IMR-90 (cell line): Measurements from ENCODE around the gene EYS. TPM values are rescaled to one million over a fixed set of nuclear protein-coding genes. Genes with fewer than 3 reads are reported as not detected.

Experiments
- ATAC-seq: fragments of 200-7000 bp; cut with Tn5 transposase; 2 replicates; pipeline ENCODE4 v1.9.1; 2020; ENCODE audit warnings: low read depth, mild to moderate bottlenecking, moderate library complexity
- BruUV-seq: library from RNA; stranded (reverse); fragments of 400-500 nt; replicated peaks from 2 replicates; lab custom pipeline; 2021; lab: Mats Ljungman, UMichigan
- CTCF ChIA-PET: fragments of 300-600 bp; formaldehyde crosslinking; extraction: SDS; loops from one replicate; lab custom pipeline; 2021; ENCODE audit warnings: antibody characterized with exemption; lab: Yijun Ruan, JAX
- POLR2A ChIA-PET: fragments of 300-600 bp; sonication (Branson Sonifier 250); formaldehyde crosslinking; loops from one replicate; lab custom pipeline; 2022; ENCODE audit warnings: antibody characterized with exemption; ENCODE audit not compliant: unreplicated experiment; lab: Charles Lee
- DNase-seq: peaks from one replicate; pipeline ENCODE4 v3.0.0; 2013
- H2AFZ ChIP-seq: replicated peaks from 2 replicates; pipeline ENCODE3; 2013; ENCODE audit warnings: low read length, mild to moderate bottlenecking; ENCODE audit not compliant: poor library complexity
- H2AK5ac ChIP-seq: 2 replicates; pipeline ENCODE4 v1.6.1; 2013; ENCODE audit warnings: low read depth, low read length, inconsistent platforms
- H2AK9ac ChIP-seq: replicated peaks from 2 replicates; pipeline ENCODE3; 2013; ENCODE audit warnings: mild to moderate bottlenecking, low read depth, low read length, moderate library complexity; ENCODE audit not compliant: poor library complexity
- H2BK120ac ChIP-seq: 2 replicates; pipeline ENCODE4 v1.6.1; 2013; ENCODE audit warnings: low read depth, low read length, inconsistent platforms
- H2BK15ac ChIP-seq: 3 replicates; pipeline ENCODE4 v1.6.1; 2013; ENCODE audit warnings: low read depth, low read length, inconsistent platforms
- H2BK20ac ChIP-seq: 2 replicates; pipeline ENCODE4 v1.6.1; 2013; ENCODE audit warnings: low read depth, mild to moderate bottlenecking, inconsistent platforms, low read length, moderate library complexity
- H2BK5ac ChIP-seq: 2 replicates; pipeline ENCODE4 v1.6.1; 2013; ENCODE audit warnings: mild to moderate bottlenecking, low read depth, low read length, inconsistent platforms; ENCODE audit not compliant: poor library complexity, severe bottlenecking
- H3K14ac ChIP-seq: replicated peaks from 2 replicates; pipeline ENCODE4 v1.6.1; 2013; ENCODE audit warnings: low read depth, low read length, inconsistent platforms
- H3K18ac ChIP-seq: 2 replicates; pipeline ENCODE4 v1.6.1; 2013; ENCODE audit warnings: low read depth, low read length, control low read depth
- H3K23ac ChIP-seq: 2 replicates; pipeline ENCODE4 v1.6.1; 2013; ENCODE audit warnings: low read depth, low read length, inconsistent platforms
- H3K27ac ChIP-seq: 2 replicates; pipeline ENCODE4 v1.5.1; 2013; ENCODE audit warnings: mild to moderate bottlenecking, control low read depth, low read length; ENCODE audit not compliant: insufficient read depth
- H3K27me3 ChIP-seq: 2 replicates; pipeline ENCODE4 v1.6.1; 2013; ENCODE audit warnings: low read length; ENCODE audit not compliant: control insufficient read depth, insufficient read depth
- H3K36me3 ChIP-seq: 2 replicates; pipeline ENCODE4 v1.6.1; 2013; ENCODE audit warnings: low read length, mixed read lengths; ENCODE audit not compliant: control insufficient read depth, insufficient read depth
- H3K4ac ChIP-seq: 2 replicates; pipeline ENCODE4 v1.6.1; 2013; ENCODE audit warnings: low read depth, low read length, inconsistent platforms
- H3K4me1 ChIP-seq: 2 replicates; pipeline ENCODE4 v1.6.1; 2013; ENCODE audit warnings: low read length, mixed read lengths; ENCODE audit not compliant: control insufficient read depth, insufficient read depth
- H3K4me2 ChIP-seq: 2 replicates; pipeline ENCODE4 v1.6.1; 2013; ENCODE audit warnings: low read depth, mild to moderate bottlenecking, control low read depth, low read length, moderate library complexity
- H3K4me3 ChIP-seq: 2 replicates; pipeline ENCODE4 v1.5.1; 2013; ENCODE audit warnings: low read depth, mild to moderate bottlenecking, control low read depth, low read length, moderate library complexity; ENCODE audit not compliant: insufficient read depth
- H3K56ac ChIP-seq: 2 replicates; pipeline ENCODE4 v1.6.1; 2013; ENCODE audit warnings: low read length, inconsistent platforms; ENCODE audit not compliant: insufficient read depth; ENCODE audit errors: extremely low read depth
- H3K79me1 ChIP-seq, 2 experiments: 2 replicates each; pipeline ENCODE4 v1.6.1; 2013; ENCODE audit warnings: low read length in 2 of 2, inconsistent platforms in 1 of 2, low read depth in 1 of 2
- H3K9ac ChIP-seq: 2 replicates; pipeline ENCODE4 v1.6.1; 2013; ENCODE audit warnings: low read depth, low read length, control low read depth
- H3K9me1 ChIP-seq: 2 replicates; pipeline ENCODE4 v1.6.1; 2013; ENCODE audit warnings: low read length, inconsistent platforms; ENCODE audit not compliant: insufficient read depth
- H3K9me3 ChIP-seq: 2 replicates; pipeline ENCODE4 v1.6.1; 2013; ENCODE audit warnings: low read length; ENCODE audit not compliant: control insufficient read depth, insufficient read depth
- H4K20me1 ChIP-seq: 2 replicates; pipeline ENCODE4 v1.6.1; 2013; ENCODE audit warnings: low read length, inconsistent platforms; ENCODE audit not compliant: insufficient read depth
- H4K5ac ChIP-seq: 2 replicates; pipeline ENCODE4 v1.6.1; 2013; ENCODE audit warnings: mild to moderate bottlenecking, low read depth, low read length, control low read depth
- H4K8ac ChIP-seq, 2 experiments: 2 replicates each; pipeline ENCODE4 v1.6.1; 2013; ENCODE audit warnings: low read depth in 2 of 2, low read length in 2 of 2, control low read depth in 1 of 2, inconsistent platforms in 1 of 2
- H4K91ac ChIP-seq: 2 replicates; pipeline ENCODE4 v1.6.1; 2013; ENCODE audit warnings: low read depth, low read length, inconsistent platforms; ENCODE audit not compliant: insufficient read depth
- FOS ChIP-seq: fragments of 150-350 bp; IDR thresholded peaks from 2 replicates; pipeline ENCODE4 v1.6.1; 2016; ENCODE audit warnings: low read depth, low read length
- WGBS, 2 experiments: methylation state at CpG; one replicate each; pipeline versions ENCODE4 v1.1.5 to v1.1.7; 2013; ENCODE audit warnings: missing lambda C conversion rate in 2 of 2; ENCODE audit not compliant: insufficient read length in 1 of 2; ENCODE audit errors: extremely low coverage in 2 of 2; 5-methylcytosine and 5-hydroxymethylcytosine counted together
- dilution Hi-C: fragments of 300-500 bp; cut with HindIII; formaldehyde crosslinking; loops from one replicate; pipeline ENCODE4 v1.14.3; 2018; ENCODE audit warnings: low sequenced_read_pairs; ENCODE audit not compliant: unreplicated experiment
- in situ Hi-C: fragments of 300-500 bp; cut with MboI; formaldehyde crosslinking; loops from 3 replicates; pipeline ENCODE4 v1.14.3; 2019; ENCODE audit warnings: low sequenced_read_pairs, inconsistent platforms, mixed read lengths
- intact Hi-C: fragments of 100-400 bp; cut with micrococcal nuclease; formaldehyde crosslinking; loops from 2 replicates; pipeline ENCODE4 v1.10.0; 2022
- polyA plus RNA-seq, 3 experiments: library from polyadenylated mRNA; depleted of rRNA; stranded (reverse); fragments of >200 nt; gene quantifications; 2 replicates each; pipeline ENCODE4 v1.2.3, GENCODE V29; 2012; ENCODE audit warnings: low replicate concordance in 1 of 3
- total RNA-seq: library from RNA; depleted of rRNA; stranded (reverse); fragments of >200 nt; gene quantifications from 2 replicates; pipeline ENCODE4 v1.2.3, GENCODE V29; 2012

EYS gene
- total and polyA plus RNA-seq, 2 of the 4 experiments (the other 2 are of a cell fraction) = under 0.01 TPM; not detected in 1

DNA sequence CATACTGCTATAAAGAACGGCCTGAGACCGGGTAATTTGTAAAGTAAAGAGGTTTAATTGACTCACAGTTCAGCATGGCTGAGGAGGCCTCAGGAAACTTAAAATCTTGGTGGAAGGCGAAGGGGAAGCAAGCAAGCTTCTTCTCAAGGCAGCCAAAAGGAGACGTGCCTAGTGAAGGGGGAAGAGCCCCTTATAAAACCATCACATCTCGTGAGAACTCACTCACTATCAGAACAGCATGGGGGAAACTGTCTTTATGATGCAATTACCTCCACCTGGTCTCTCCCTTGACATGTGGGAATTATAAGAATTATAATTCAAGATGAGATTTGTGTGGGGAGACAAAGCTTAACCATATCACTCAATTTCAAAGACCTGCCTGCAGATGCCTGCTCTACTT is 447.0 kb downstream of the EYS start:
- no peak overlapping the region for H3K4me2 ChIP-seq
- WGBS, 2 experiments = no CpG with 5 or more reads among the region's 5 CpGs
- no peak overlapping the region for H3K23ac ChIP-seq
- BruUV-seq = no TSS peak
- intact Hi-C loops (no loop called here), dilution Hi-C loops (no loop called here), in situ Hi-C loops (no loop called here)
- no peaks in the 10 kb centered on the region for H3K36me3 ChIP-seq
- no peak for DNase-seq
- H3K9me3 ChIP-seq = no peaks in the 10 kb centered on the region
- CTCF ChIA-PET = no interaction called here
- no peaks in the 10 kb centered on the region for H4K20me1 ChIP-seq
- no peak overlapping the region for H4K91ac ChIP-seq
- H3K4ac ChIP-seq = no peak overlapping the region
- no peak overlapping the region for H3K4me3 ChIP-seq
- H3K79me1 ChIP-seq = no peaks in the 10 kb centered on the region
- H3K27me3 ChIP-seq = no peaks in the 10 kb centered on the region
- TF ChIP-seq FOS = no peak
- H3K14ac ChIP-seq = no peak overlapping the region
- H2AK9ac ChIP-seq = no peak overlapping the region
- H2BK20ac ChIP-seq = no peak overlapping the region
- H3K9me1 ChIP-seq = no peaks in the 10 kb centered on the region
- H4K8ac ChIP-seq = no peak overlapping the region
- H2AK5ac ChIP-seq = no peak overlapping the region
- H2BK120ac ChIP-seq = no peak overlapping the region
- no peak overlapping the region for H2BK5ac ChIP-seq
- H3K27ac ChIP-seq = no peak overlapping the region
- H2AFZ ChIP-seq = no peak overlapping the region
- H4K5ac ChIP-seq = no peak overlapping the region
- POLR2A ChIA-PET = no interaction called here
- H3K56ac ChIP-seq = no peak overlapping the region
- H3K18ac ChIP-seq = no peak overlapping the region
- H2BK15ac ChIP-seq = no peak overlapping the region
- no peaks in the 10 kb centered on the region for H3K4me1 ChIP-seq
- no peak overlapping the region for H3K9ac ChIP-seq
- ATAC-seq = no peak
